Measurements from ENCODE around the gene MVK. TPM values are rescaled to one million over a fixed set of nuclear protein-coding genes. Genes with fewer than 3 reads are reported as not detected.
A peak's percentile ranks its signal among the peaks of the same experiment; 100 is the strongest.

MVK gene
- total and polyA plus RNA-seq, 8 donors: 1.2 to 22.8 (median 13.8) TPM

DNA sequence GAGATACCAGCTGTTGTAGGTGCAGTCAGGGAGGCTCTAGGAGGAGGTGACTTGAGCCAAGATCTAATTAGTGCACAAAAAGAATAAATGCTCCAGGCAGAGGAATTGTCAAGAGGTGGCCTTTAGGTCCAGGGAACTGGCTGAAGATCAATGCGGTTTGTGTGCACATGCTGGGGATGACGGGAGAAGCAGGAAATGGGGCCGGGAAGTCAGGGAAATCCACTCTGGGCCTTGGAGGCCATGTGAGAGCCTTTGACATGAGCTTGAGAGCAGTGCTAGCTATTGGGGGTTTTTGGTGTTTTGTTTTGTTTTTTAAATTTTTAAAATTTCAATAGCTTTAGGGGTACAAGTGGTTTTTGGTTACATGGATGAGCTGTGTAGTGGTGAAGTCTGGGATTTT is 67.4 kb downstream of the MVK start:
- Histone ChIP-seq H3K9me3 (no peaks in the 10 kb centered on the region), H3K27me3 (peaks cover 0 to 48% (median 5%) of the 10 kb centered on the region in 3 donors), H3K36me3 (no peaks in the 10 kb centered on the region), H3K4me1 (no peaks in the 10 kb centered on the region), H3K27ac (no peak overlapping the region), H3K4me3 (no peak overlapping the region)
- TF ChIP-seq POLR2A (IDR thresholded peaks at IDR 0.05) (no peak), EP300 (IDR thresholded peaks at IDR 0.05) (no peak), POLR2AphosphoS5 (IDR thresholded peaks at IDR 0.05) (no peak)
- TF ChIP-seq, protein P1, sequence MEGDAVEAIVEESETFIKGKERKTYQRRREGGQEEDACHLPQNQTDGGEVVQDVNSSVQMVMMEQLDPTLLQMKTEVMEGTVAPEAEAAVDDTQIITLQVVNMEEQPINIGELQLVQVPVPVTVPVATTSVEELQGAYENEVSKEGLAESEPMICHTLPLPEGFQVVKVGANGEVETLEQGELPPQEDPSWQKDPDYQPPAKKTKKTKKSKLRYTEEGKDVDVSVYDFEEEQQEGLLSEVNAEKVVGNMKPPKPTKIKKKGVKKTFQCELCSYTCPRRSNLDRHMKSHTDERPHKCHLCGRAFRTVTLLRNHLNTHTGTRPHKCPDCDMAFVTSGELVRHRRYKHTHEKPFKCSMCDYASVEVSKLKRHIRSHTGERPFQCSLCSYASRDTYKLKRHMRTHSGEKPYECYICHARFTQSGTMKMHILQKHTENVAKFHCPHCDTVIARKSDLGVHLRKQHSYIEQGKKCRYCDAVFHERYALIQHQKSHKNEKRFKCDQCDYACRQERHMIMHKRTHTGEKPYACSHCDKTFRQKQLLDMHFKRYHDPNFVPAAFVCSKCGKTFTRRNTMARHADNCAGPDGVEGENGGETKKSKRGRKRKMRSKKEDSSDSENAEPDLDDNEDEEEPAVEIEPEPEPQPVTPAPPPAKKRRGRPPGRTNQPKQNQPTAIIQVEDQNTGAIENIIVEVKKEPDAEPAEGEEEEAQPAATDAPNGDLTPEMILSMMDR (IDR thresholded peaks at IDR 0.05): no peak
- no peak for DNase-seq
- intact Hi-C loops (cut with DNase I; ENCODE audit: low total_unique reads): no loop called here
- WGBS, 5 donors: 62 to 71% (median 65%) methylated on average over 3 of the region's 3 CpGs

DNA sequence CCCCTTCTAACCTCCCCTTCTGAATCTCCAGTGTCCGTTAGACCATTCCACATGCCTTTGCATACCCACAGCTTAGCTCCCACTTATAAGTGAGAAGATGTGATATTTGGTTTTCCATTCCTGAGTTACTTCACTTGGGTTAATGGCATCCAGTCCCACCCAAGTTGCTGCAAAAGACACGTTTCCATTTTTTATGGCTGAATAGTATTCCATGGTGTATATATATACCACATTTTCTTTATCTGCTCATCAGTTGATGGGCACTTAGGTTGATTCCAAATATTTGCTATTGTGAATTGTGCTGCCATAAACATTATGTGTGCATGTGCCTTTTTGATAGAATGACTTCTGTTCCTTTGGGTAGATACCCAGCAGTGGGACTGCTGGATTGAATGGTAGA is 67.8 kb downstream of the MVK start:
- no peak overlapping the region for H3K4me3 ChIP-seq
- no peak overlapping the region for H3K27ac ChIP-seq
- H3K9me3 ChIP-seq: no peaks in the 10 kb centered on the region
- peaks cover 0 to 53% (median 5%) of the 10 kb centered on the region in 3 donors for H3K27me3 ChIP-seq
- TF ChIP-seq POLR2AphosphoS5 (IDR thresholded peaks at IDR 0.05) (no peak), POLR2A (IDR thresholded peaks at IDR 0.05) (no peak), EP300 (IDR thresholded peaks at IDR 0.05) (no peak)
- TF ChIP-seq, protein P1 (IDR thresholded peaks at IDR 0.05): no peak
- H3K4me1 ChIP-seq: no peaks in the 10 kb centered on the region
- WGBS, 5 donors: 86 to 95% (median 90%) methylated on average over 2 of the region's 2 CpGs
- H3K36me3 ChIP-seq: no peaks in the 10 kb centered on the region
- DNase-seq: no peak
- intact Hi-C loops (cut with DNase I; ENCODE audit: low total_unique reads): no loop called here

DNA sequence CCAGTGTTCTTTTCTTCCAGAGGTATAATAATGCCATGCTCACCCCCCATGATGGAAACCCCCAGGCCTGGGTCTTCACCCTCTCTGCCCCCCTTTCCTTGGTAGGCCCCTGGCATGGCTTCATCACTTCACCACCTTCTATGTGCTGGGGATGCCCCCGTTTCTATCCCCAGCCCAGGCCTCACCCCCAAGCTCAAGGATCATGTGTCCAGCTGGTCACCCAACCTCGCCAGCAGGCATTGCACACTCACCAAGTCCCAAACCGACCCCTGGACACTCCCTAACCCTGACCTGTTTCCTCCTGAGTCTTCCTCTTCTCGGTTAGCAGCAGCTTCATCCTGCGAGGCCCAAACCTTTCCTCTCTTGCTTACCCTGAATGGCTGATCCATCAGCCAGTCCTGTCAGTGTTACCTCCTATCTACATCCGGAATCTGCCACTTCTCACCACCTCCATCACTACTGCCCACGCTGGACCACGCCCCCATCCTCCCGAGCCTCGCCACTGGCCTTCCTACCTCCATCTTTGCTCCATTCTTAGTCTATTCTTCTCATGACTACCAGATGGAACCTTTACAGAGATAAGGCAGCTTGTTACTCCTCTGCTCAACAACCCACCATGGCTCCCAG is 69.0 kb downstream of the MVK start:
- Histone ChIP-seq H3K4me1 (no peaks in the 10 kb centered on the region), H3K36me3 (no peaks in the 10 kb centered on the region), H3K9me3 (no peaks in the 10 kb centered on the region), H3K27me3 (peaks cover 0 to 60% (median 3%) of the 10 kb centered on the region in 3 donors), H3K4me3 (no peak overlapping the region), H3K27ac (no peak overlapping the region)
- no peak for DNase-seq
- intact Hi-C loops (cut with DNase I; ENCODE audit: low total_unique reads): no loop called here
- 53 to 73% (median 67%) methylated on average over 10 of the region's 10 CpGs for WGBS, 5 donors
- TF ChIP-seq POLR2AphosphoS5 (IDR thresholded peaks at IDR 0.05): no peak
- TF ChIP-seq POLR2A (IDR thresholded peaks at IDR 0.05): no peak
- TF ChIP-seq, protein P1 (IDR thresholded peaks at IDR 0.05): no peak
- no peak for TF ChIP-seq EP300 (IDR thresholded peaks at IDR 0.05)

- TF ChIP-seq POLR2A (IDR thresholded peaks at IDR 0.05): no peak
- TF ChIP-seq, protein P1 (IDR thresholded peaks at IDR 0.05): no peak
- TF ChIP-seq EP300 (IDR thresholded peaks at IDR 0.05): no peak
- TF ChIP-seq POLR2AphosphoS5 (IDR thresholded peaks at IDR 0.05): no peak
- peaks cover 0 to 61% (median 0%) of the 10 kb centered on the region in 3 donors for H3K27me3 ChIP-seq
- H3K36me3 ChIP-seq: no peaks in the 10 kb centered on the region
- WGBS, 5 donors: 27 to 44% (median 29%) methylated on average over 11 of the region's 11 CpGs
- no peaks in the 10 kb centered on the region for H3K9me3 ChIP-seq
- no peaks in the 10 kb centered on the region for H3K4me1 ChIP-seq
- H3K4me3 ChIP-seq: no peak overlapping the region
- DNase-seq: peak in 1 of 2 donors; percentile 32
- intact Hi-C loops (cut with DNase I; ENCODE audit: low total_unique reads): no loop called here
- H3K27ac ChIP-seq: no peak overlapping the region
These were observed 71.6 kb downstream of the MVK start for GRCh38 chr12:109645194-109645593.

All from stomach (tissue), 9 donors.